Neural progenitor cell (in vitro differentiated cells): Measurements from ENCODE around the gene POTEH. TPM values are rescaled to one million over a fixed set of nuclear protein-coding genes. Genes with fewer than 3 reads are reported as not detected.
"Not testable (repeated sequence)": the region's sequence is repeated elsewhere in the genome, so short reads cannot be mapped to it uniquely, and the experiment has no call there.

ENCODE experiments used
- DNase-seq: peaks from one replicate; pipeline ENCODE4 v3.0.0-alpha.2; 2016; ENCODE audit warnings: low spot score
- H2AFZ ChIP-seq: fragments of 200-600 bp; sonication (generic); replicated peaks from 2 replicates; pipeline ENCODE4 v1.6.1; 2016; ENCODE audit warnings: antibody characterized with exemption
- H3F3A ChIP-seq: fragments of 200-600 bp; sonication (generic); 2 replicates; pipeline ENCODE4 v1.6.1; 2016; ENCODE audit warnings: antibody characterized with exemption, low read depth
- H3K27ac ChIP-seq: fragments of 200-600 bp; sonication (generic); 2 replicates; pipeline ENCODE4 v1.5.1; 2016; ENCODE audit warnings: mild to moderate bottlenecking
- H3K27me3 ChIP-seq: fragments of 200-600 bp; sonication (generic); 2 replicates; pipeline ENCODE4 v1.6.1; 2016; ENCODE audit warnings: mild to moderate bottlenecking, moderate library complexity
- H3K36me3 ChIP-seq: fragments of 200-600 bp; sonication (generic); 2 replicates; pipeline ENCODE4 v1.5.1; 2016
- H3K4me1 ChIP-seq: fragments of 200-600 bp; sonication (generic); 2 replicates; pipeline ENCODE4 v1.6.1; 2016; ENCODE audit warnings: mixed run types
- H3K4me2 ChIP-seq: fragments of 200-600 bp; sonication (generic); 2 replicates; pipeline ENCODE4 v1.6.1; 2016
- H3K4me3 ChIP-seq: fragments of 200-600 bp; sonication (generic); 2 replicates; pipeline ENCODE4 v1.5.1; 2016
- H3K79me2 ChIP-seq: fragments of 200-600 bp; sonication (generic); 2 replicates; pipeline ENCODE4 v1.6.1; 2016; ENCODE audit warnings: low read depth
- H3K9ac ChIP-seq: fragments of 200-600 bp; sonication (generic); 2 replicates; pipeline ENCODE4 v1.6.1; 2016
- H3K9me3 ChIP-seq: fragments of 200-600 bp; sonication (generic); 2 replicates; pipeline ENCODE4 v1.5.1; 2016; ENCODE audit warnings: low read depth
- H4K20me1 ChIP-seq: fragments of 200-600 bp; sonication (generic); 2 replicates; pipeline ENCODE4 v1.6.1; 2016; ENCODE audit warnings: low read depth
- H3K27ac Mint-ChIP-seq: 3 replicates; pipeline ENCODE4 v1.8.0; 2021; ENCODE audit warnings: mixed read lengths
- H3K27me3 Mint-ChIP-seq: 2 replicates; pipeline ENCODE4 v1.8.0; 2022; ENCODE audit warnings: low read depth, mild to moderate bottlenecking, inconsistent platforms, moderate library complexity, mixed read lengths; ENCODE audit not compliant: insufficient read depth
- H3K36me3 Mint-ChIP-seq: 3 replicates; pipeline ENCODE4 v1.8.0; 2021; ENCODE audit warnings: mixed read lengths
- H3K4me1 Mint-ChIP-seq: 3 replicates; pipeline ENCODE4 v1.8.0; 2021; ENCODE audit warnings: mixed read lengths
- H3K4me3 Mint-ChIP-seq: 3 replicates; pipeline ENCODE4 v1.8.0; 2021; ENCODE audit warnings: mild to moderate bottlenecking, moderate library complexity, mixed read lengths
- H3K9me3 Mint-ChIP-seq: 3 replicates; pipeline ENCODE4 v1.8.0; 2020; ENCODE audit warnings: mixed read lengths
- total RNA-seq: library from RNA; depleted of rRNA; stranded (reverse); fragments of >200 nt; gene quantifications from 2 replicates; pipeline ENCODE4 v1.2.3, GENCODE V29; 2015; ENCODE audit warnings: low replicate concordance

The POTEH gene
- total RNA-seq, 1 donor from 2014 or later, result not detected

GRCh38 chr22:15738909-15739391, 49.1 kb downstream of the POTEH start:
- H2AFZ ChIP-seq, H3K4me3 ChIP-seq, H3K79me2 ChIP-seq, H3K4me1 Mint-ChIP-seq, H3K4me2 ChIP-seq, H3K27me3 Mint-ChIP-seq, H3K9ac ChIP-seq, H3K36me3 Mint-ChIP-seq, H3K9me3 ChIP-seq, H3K9me3 Mint-ChIP-seq, DNase-seq, H3K4me1 ChIP-seq, H3K36me3 ChIP-seq, H3K27ac Mint-ChIP-seq, H3K27ac ChIP-seq, H3K4me3 Mint-ChIP-seq, H4K20me1 ChIP-seq, H3F3A ChIP-seq, H3K27me3 ChIP-seq: not testable (repeated sequence)

DNA sequence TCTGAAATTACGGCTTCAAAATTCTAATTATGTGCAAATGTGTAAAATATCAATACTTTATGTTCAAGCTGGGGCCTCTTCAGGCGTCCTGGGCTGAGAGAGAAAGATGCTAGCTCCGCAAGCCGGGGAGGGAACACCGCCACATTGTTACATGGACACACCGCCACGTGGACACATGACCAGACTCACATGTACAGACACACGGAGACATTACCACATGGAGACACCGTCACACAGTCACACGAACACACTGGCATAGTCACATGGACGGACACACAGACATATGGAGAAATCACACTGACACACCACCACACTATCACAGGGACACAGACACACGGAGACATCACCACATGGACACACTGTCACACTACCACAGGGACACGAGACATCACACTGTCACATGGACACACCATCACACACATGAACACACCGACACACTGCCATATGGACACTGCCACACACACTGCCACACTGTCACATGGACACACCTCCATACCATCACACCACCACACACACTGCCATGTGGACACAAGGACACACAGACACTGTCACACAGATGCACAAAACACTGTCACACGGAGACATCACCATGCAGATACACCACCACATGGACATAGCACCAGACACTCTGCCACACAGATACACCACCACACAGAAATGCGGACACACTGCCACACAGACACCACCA, 58.0 kb downstream of the POTEH start:
- H3K27me3 ChIP-seq, H3K27ac Mint-ChIP-seq, H3K27me3 Mint-ChIP-seq, H3K9me3 ChIP-seq, H3K79me2 ChIP-seq, H3K4me2 ChIP-seq, H3K36me3 Mint-ChIP-seq, H3K4me3 ChIP-seq, H2AFZ ChIP-seq, H3F3A ChIP-seq, H3K27ac ChIP-seq, H4K20me1 ChIP-seq, H3K9ac ChIP-seq, H3K4me3 Mint-ChIP-seq, DNase-seq, H3K4me1 Mint-ChIP-seq, H3K36me3 ChIP-seq, H3K4me1 ChIP-seq: not testable (repeated sequence)
- H3K9me3 Mint-ChIP-seq, result peaks cover 12% of the 10 kb centered on the region

- not testable (repeated sequence) for H2AFZ ChIP-seq, H3K36me3 Mint-ChIP-seq, H3K4me1 Mint-ChIP-seq, DNase-seq, H3K4me3 ChIP-seq, H3K27ac Mint-ChIP-seq, H3K27ac ChIP-seq, H3K9me3 ChIP-seq, H3K27me3 ChIP-seq, H4K20me1 ChIP-seq, H3K36me3 ChIP-seq, H3K4me2 ChIP-seq, H3K9ac ChIP-seq, H3K4me1 ChIP-seq, H3F3A ChIP-seq, H3K27me3 Mint-ChIP-seq, H3K4me3 Mint-ChIP-seq, H3K79me2 ChIP-seq
- peaks cover 12% of the 10 kb centered on the region for H3K9me3 Mint-ChIP-seq
These were observed 59.5 kb downstream of the POTEH start for GRCh38 chr22:15749181-15749970.

DNA sequence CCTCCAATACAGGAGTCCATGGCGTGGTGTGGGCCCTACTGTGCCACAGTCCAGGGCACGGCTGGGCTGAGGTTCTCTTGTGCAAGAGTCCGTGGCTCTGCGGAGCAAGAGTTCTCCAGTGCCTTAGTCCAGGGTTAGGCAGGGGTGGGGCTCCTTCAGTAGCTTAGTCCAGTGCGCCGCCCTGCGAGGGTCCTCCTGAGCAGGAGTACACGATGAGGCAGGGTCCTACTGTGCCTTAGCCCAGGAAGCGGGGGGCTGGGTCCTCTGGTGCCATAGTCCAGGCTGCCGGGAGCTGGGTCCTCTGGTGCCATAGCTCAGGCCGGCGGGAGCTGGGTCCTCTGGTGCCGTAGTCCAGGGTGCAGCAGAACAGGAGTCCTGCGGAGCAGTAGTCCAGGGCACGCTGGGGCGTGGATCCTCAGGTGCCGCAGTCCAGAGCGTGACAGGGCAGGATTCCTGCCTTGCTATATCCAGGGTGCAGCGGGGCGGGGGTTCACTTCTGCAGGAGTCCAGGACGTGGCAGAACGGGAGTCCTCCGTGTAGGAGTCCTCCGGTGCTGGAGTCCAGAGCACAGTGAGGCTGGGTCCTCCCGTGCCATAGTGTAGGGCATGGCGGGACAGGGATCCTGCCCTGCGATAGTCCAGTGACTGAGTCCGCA, 69.7 kb downstream of the POTEH start:
- not testable (repeated sequence) for H3K9ac ChIP-seq, H3K36me3 ChIP-seq, H3F3A ChIP-seq, H3K27ac Mint-ChIP-seq, H3K4me2 ChIP-seq, H3K36me3 Mint-ChIP-seq, H3K4me1 Mint-ChIP-seq, DNase-seq, H3K9me3 ChIP-seq, H3K27me3 Mint-ChIP-seq, H3K4me1 ChIP-seq, H3K27ac ChIP-seq, H3K79me2 ChIP-seq, H2AFZ ChIP-seq, H3K9me3 Mint-ChIP-seq, H3K4me3 ChIP-seq, H3K27me3 ChIP-seq, H3K4me3 Mint-ChIP-seq, H4K20me1 ChIP-seq

DNA sequence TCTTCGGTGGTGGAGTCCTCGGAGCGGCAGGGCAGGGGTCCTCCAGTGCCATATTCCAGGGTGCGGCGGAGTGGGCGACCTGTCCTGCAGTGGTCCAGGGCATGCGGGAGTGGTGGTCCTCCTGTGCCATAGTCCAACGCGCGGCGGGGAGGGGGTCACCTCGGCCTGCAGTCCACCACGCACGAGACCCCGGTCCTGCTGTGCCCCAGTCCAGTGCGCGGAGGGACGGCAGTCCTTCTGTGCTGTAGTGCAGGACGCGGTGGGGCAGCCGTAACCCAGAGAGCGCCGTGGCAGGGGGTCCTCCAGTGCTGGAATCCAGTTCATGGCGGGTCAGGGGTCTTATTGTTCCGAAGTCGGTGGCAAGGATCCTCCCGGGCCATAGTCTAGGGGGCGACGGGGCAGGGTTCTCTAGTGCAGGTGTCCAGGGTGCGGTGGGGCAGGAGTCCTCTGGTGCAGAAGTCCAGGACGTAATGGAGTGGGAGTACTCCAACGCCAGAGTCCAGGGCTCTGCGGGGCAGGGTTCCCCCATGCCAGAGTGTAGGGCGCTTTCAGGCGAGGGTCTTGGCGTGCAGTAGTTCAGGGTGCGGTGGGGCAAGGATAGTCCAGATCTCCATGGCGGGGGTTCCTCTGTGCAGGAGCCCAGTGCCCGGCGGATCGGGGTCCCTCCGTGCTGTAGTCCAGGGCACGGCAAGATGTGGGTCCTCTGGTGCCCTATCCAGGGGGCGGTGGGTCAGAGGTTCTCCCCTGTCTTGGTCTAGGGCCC, 70.7 kb downstream of the POTEH start:
- H3K4me2 ChIP-seq, H3K4me1 Mint-ChIP-seq, H3K9ac ChIP-seq, H3K27ac Mint-ChIP-seq, H3K36me3 Mint-ChIP-seq, H3K4me1 ChIP-seq, H3K27me3 Mint-ChIP-seq, H2AFZ ChIP-seq, H3K27ac ChIP-seq, DNase-seq, H3F3A ChIP-seq, H3K27me3 ChIP-seq, H3K4me3 Mint-ChIP-seq, H3K9me3 Mint-ChIP-seq, H3K9me3 ChIP-seq, H4K20me1 ChIP-seq, H3K4me3 ChIP-seq, H3K79me2 ChIP-seq, H3K36me3 ChIP-seq: not testable (repeated sequence)

GRCh38 chr22:15761151-15761777, 71.4 kb downstream of the POTEH start:
- H3K27ac ChIP-seq, H3K4me1 Mint-ChIP-seq, H3K9me3 ChIP-seq, H3K27ac Mint-ChIP-seq, H3K4me1 ChIP-seq, H3K36me3 Mint-ChIP-seq, H3K27me3 Mint-ChIP-seq, H4K20me1 ChIP-seq, H3K9ac ChIP-seq, H3K4me2 ChIP-seq, H3K4me3 ChIP-seq, H3K9me3 Mint-ChIP-seq, H3K4me3 Mint-ChIP-seq, H3K36me3 ChIP-seq, H3F3A ChIP-seq, H3K27me3 ChIP-seq, DNase-seq, H2AFZ ChIP-seq, H3K79me2 ChIP-seq: not testable (repeated sequence)

GRCh38 chr22:15763559-15763958, 73.7 kb downstream of the POTEH start:
- not testable (repeated sequence) for H3K27ac ChIP-seq, H3K4me1 ChIP-seq

More at GRCh38 chr22:15763559-15763958, 73.7 kb downstream of the POTEH start:
- H3K79me2 ChIP-seq, H3K27me3 ChIP-seq, H3K36me3 Mint-ChIP-seq, H2AFZ ChIP-seq, H3K4me1 Mint-ChIP-seq, H4K20me1 ChIP-seq, H3K4me3 ChIP-seq, H3F3A ChIP-seq, H3K9me3 Mint-ChIP-seq, H3K4me2 ChIP-seq, H3K4me3 Mint-ChIP-seq, H3K9ac ChIP-seq, H3K9me3 ChIP-seq, H3K27me3 Mint-ChIP-seq, H3K36me3 ChIP-seq, H3K27ac Mint-ChIP-seq, DNase-seq: not testable (repeated sequence)
